Uterus (tissue), 2 donors: Measurements from ENCODE around the gene ZFYVE1.

Experiments used
- CTCF ChIP-seq, 4 experiments: fragments of 200-600 bp in 2 of 4; fragments of 450-650 bp in 2 of 4; sonication (generic) in 2 of 4; IDR thresholded peaks; one replicate each; pipeline ENCODE4 v1.5.1; 2016 to 2019; ENCODE audit warnings: antibody characterized with exemption in 4 of 4, mild to moderate bottlenecking in 2 of 4, moderate library complexity in 1 of 4
- POLR2A ChIP-seq, 2 donors: fragments of 450-650 bp; IDR thresholded peaks; one replicate each; pipeline ENCODE4 v1.6.1; 2016; ENCODE audit warnings: antibody characterized with exemption in 2 of 2, mild to moderate bottlenecking in 1 of 2, moderate library complexity in 1 of 2

GRCh38 chr14:72939630-72940029 is 87.3 kb downstream of the ZFYVE1 start:
- TF ChIP-seq CTCF (IDR thresholded peaks at IDR 0.05) (no peak), POLR2A (IDR thresholded peaks at IDR 0.05) (no peak)
